Measurements from ENCODE around the gene PTPRN2. TPM values are rescaled to one million over a fixed set of nuclear protein-coding genes. Genes with fewer than 3 reads are reported as not detected.

Gene PTPRN2
- total RNA-seq, 4 donors from 2014 or later = 2.0 to 9.5 (median 2.6) TPM

DNA sequence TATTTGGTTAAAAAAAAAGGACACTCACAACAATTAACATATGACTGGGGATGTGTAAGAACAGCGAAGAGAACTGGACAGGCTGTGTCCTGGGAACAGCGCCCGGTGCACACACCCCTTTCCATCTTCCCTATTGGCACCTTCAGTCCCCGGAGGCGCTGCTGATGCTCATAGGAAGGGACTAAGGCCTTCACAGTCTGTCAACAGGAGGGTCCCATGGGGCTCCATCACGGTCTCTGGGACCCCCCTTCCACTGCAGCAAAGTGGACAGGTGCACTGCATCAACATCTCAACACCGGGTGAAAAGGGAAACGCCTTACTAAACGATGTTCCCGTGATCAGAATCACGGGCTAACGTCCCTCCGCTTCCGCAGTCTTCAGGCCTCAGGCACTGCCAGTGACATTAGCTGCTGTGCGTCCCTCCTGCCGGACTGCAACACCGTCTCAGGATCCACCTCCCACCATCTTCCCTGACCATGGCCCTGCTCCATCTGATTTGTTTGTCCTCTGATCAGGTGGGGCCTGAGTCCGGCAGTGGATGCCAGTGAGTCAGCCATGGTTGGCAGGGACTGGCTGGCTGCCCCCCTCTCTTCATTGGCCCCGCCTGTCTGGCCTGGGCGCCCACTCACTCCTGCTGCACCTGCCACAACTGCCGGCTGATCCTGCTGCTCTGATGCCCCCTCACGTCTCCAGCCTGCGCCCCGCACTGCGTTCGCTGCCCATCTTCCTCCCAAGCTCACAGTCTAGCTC lies 636.1 kb downstream of the PTPRN2 start:
- ATAC-seq (ENCODE audit: low FRiP score) = no peak
- TF ChIP-seq CTCF (IDR thresholded peaks at IDR 0.05) = no peak
- DNase-seq (ENCODE audit: low spot score) = no peak

DNA sequence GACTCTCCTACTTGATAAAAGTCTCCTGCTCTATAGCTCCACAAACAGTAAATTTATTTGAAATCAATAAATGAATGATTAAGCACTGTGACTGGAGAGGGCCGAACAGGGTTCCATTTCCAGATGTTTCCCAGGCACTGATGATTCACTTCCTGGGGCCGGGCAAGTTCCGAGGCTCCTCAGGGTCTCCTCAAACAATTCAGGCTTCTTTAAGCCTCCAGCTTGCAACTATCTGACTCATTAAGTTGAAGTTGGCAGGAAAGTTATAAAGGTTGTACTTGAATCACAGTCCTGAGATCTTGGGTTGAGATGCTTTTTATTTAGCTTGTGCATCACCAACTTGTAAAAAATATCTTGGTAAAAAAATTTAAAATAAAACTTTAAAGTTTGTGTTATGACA lies 637.9 kb downstream of the PTPRN2 start:
- ATAC-seq (ENCODE audit: low FRiP score) (no peak), DNase-seq (ENCODE audit: low spot score) (no peak)
- no peak for TF ChIP-seq CTCF (IDR thresholded peaks at IDR 0.05)

DNA sequence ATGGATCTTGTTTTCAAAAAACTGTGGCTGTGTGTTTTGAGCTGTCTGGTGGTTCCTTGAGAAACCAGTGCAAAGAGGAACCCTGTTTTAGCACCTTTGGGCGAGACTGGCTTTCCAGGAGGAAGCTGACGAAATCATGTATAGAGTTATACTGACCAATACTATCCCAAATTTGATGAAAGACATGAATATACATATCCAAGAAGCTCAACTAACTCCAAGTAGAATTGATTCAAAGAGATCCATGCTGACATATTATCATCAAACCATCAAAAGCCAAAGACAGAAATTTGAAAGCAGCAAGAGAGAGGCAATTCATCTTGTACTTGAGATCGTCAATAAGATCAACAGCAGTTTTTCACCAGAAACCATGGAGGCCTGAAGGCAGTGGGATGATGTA lies 640.1 kb downstream of the PTPRN2 start:
- ATAC-seq (ENCODE audit: low FRiP score) (no peak), DNase-seq (ENCODE audit: low spot score) (no peak)

GRCh38 chr7:157946398-157947060 lies 641.1 kb downstream of the PTPRN2 start:
- ATAC-seq (ENCODE audit: low FRiP score) = no peak
- DNase-seq (ENCODE audit: low spot score) = no peak

More for the DNA sequence above, 640.1 kb downstream of the PTPRN2 start:
- TF ChIP-seq CTCF (IDR thresholded peaks at IDR 0.05) = no peak

GRCh38 chr7:157945401-157945800 lies 642.2 kb downstream of the PTPRN2 start:
- TF ChIP-seq CTCF (IDR thresholded peaks at IDR 0.05) = no peak
- ATAC-seq (ENCODE audit: low FRiP score) = no peak
- no peak for DNase-seq (ENCODE audit: low spot score)

More at GRCh38 chr7:157946398-157947060, 641.1 kb downstream of the PTPRN2 start:
- no peak for TF ChIP-seq CTCF (IDR thresholded peaks at IDR 0.05)

- no peak for TF ChIP-seq CTCF (IDR thresholded peaks at IDR 0.05)
- no peak for DNase-seq (ENCODE audit: low spot score)
- no peak for ATAC-seq (ENCODE audit: low FRiP score)
These were observed 642.8 kb downstream of the PTPRN2 start for GRCh38 chr7:157944734-157945291.

All from omental fat pad (tissue), 4 donors.